RWPE2 (cell line): Measurements from ENCODE around the gene RELN.
A peak's percentile ranks its signal among the peaks of the same experiment; 100 is the strongest.

Experiments used
- ATAC-seq: fragments of 200-7000 bp; cut with Tn5 transposase; 3 replicates; pipeline ENCODE4 v1.9.1; 2021; ENCODE audit warnings: low read depth
- DNase-seq: peaks from one replicate; pipeline ENCODE4 v3.0.0-alpha.2; 2020; ENCODE audit warnings: low spot score
- H3K27ac ChIP-seq: fragments of 450-650 bp; 2 replicates; pipeline ENCODE4 v1.5.1; 2017; ENCODE audit warnings: mild to moderate bottlenecking; ENCODE audit not compliant: poor library complexity, severe bottlenecking
- H3K27me3 ChIP-seq: fragments of 250-450 bp; sonication (Bioruptor Pico); 2 replicates; pipeline ENCODE4 v1.5.1; 2021; ENCODE audit warnings: mild to moderate bottlenecking, moderate library complexity; ENCODE audit not compliant: insufficient read depth, poor library complexity, severe bottlenecking
- H3K36me3 ChIP-seq: fragments of 250-450 bp; sonication (Bioruptor Pico); 2 replicates; pipeline ENCODE4 v1.5.1; 2020; ENCODE audit warnings: low read depth, mild to moderate bottlenecking, moderate library complexity
- H3K4me1 ChIP-seq: fragments of 250-450 bp; sonication (Bioruptor Pico); 2 replicates; pipeline ENCODE4 v1.5.1; 2021; ENCODE audit warnings: mild to moderate bottlenecking, moderate library complexity; ENCODE audit not compliant: insufficient read depth, poor library complexity, severe bottlenecking
- H3K4me3 ChIP-seq: fragments of 250-450 bp; sonication (Bioruptor Pico); 2 replicates; pipeline ENCODE4 v1.5.1; 2021; ENCODE audit warnings: mild to moderate bottlenecking, moderate library complexity; ENCODE audit not compliant: severe bottlenecking
- H3K9me3 ChIP-seq: fragments of 250-450 bp; sonication (Bioruptor Pico); 2 replicates; pipeline ENCODE4 v1.5.1; 2021; ENCODE audit warnings: mild to moderate bottlenecking, moderate library complexity; ENCODE audit not compliant: severe bottlenecking
- CTCF ChIP-seq: fragments of 450-650 bp; IDR thresholded peaks from one replicate; pipeline ENCODE4 v1.5.1; 2017; ENCODE audit warnings: mild to moderate bottlenecking, moderate library complexity; ENCODE audit not compliant: poor library complexity, severe bottlenecking

The RELN gene

GRCh38 chr7:103533761-103534160 is 455.7 kb downstream of the RELN start:
- H3K27me3 ChIP-seq = no peaks in the 10 kb centered on the region
- no peaks in the 10 kb centered on the region for H3K4me1 ChIP-seq
- DNase-seq = no peak
- no peak for ATAC-seq
- H3K4me3 ChIP-seq = no peak overlapping the region
- no peaks in the 10 kb centered on the region for H3K36me3 ChIP-seq
- TF ChIP-seq CTCF = no peak
- no peak overlapping the region for H3K27ac ChIP-seq
- no peaks in the 10 kb centered on the region for H3K9me3 ChIP-seq

GRCh38 chr7:103532955-103533354 is 456.5 kb downstream of the RELN start:
- no peaks in the 10 kb centered on the region for H3K27me3 ChIP-seq
- DNase-seq = no peak
- no peaks in the 10 kb centered on the region for H3K4me1 ChIP-seq
- TF ChIP-seq CTCF = no peak
- no peak for ATAC-seq
- H3K27ac ChIP-seq = no peak overlapping the region
- no peaks in the 10 kb centered on the region for H3K9me3 ChIP-seq
- no peak overlapping the region for H3K4me3 ChIP-seq
- H3K36me3 ChIP-seq = no peaks in the 10 kb centered on the region

- H3K27ac ChIP-seq = no peak overlapping the region
- H3K4me3 ChIP-seq = no peak overlapping the region
- no peaks in the 10 kb centered on the region for H3K36me3 ChIP-seq
- H3K9me3 ChIP-seq = no peaks in the 10 kb centered on the region
- ATAC-seq = no peak
- no peaks in the 10 kb centered on the region for H3K4me1 ChIP-seq
- peaks cover 6% of the 10 kb centered on the region for H3K27me3 ChIP-seq
- TF ChIP-seq CTCF = no peak
- no peak for DNase-seq
These were observed 461.3 kb downstream of the RELN start for GRCh38 chr7:103528152-103528551.

GRCh38 chr7:103525937-103526336 is 463.5 kb downstream of the RELN start:
- Histone ChIP-seq H3K9me3 (no peaks in the 10 kb centered on the region), H3K4me3 (no peak overlapping the region), H3K27me3 (peaks cover 15% of the 10 kb centered on the region), H3K36me3 (no peaks in the 10 kb centered on the region), H3K4me1 (no peaks in the 10 kb centered on the region), H3K27ac (no peak overlapping the region)
- DNase-seq (no peak), ATAC-seq (no peak)
- TF ChIP-seq CTCF = no peak

GRCh38 chr7:103524042-103524907 is 465.2 kb downstream of the RELN start:
- Histone ChIP-seq H3K4me1 (no peaks in the 10 kb centered on the region), H3K4me3 (no peak overlapping the region), H3K36me3 (no peaks in the 10 kb centered on the region), H3K27ac (no peak overlapping the region), H3K27me3 (peaks cover 15% of the 10 kb centered on the region), H3K9me3 (no peaks in the 10 kb centered on the region)
- ATAC-seq (peak; percentile 66; the same call in 2 of the 3 replicates), DNase-seq (no peak)
- peak; percentile 49 for TF ChIP-seq CTCF
